Neural crest cell (in vitro differentiated cells): Measurements from ENCODE around the gene UBTD1. TPM values are rescaled to one million over a fixed set of nuclear protein-coding genes. Genes with fewer than 3 reads are reported as not detected.
"Not testable (repeated sequence)": the region's sequence is repeated elsewhere in the genome, so short reads cannot be mapped to it uniquely, and the experiment has no call there.

Experiments
- DNase-seq: peaks from one replicate; pipeline ENCODE4 v3.0.0; 2021; ENCODE audit warnings: low read depth, mixed read lengths, low spot score
- H3K27ac Mint-ChIP-seq: one replicate; pipeline ENCODE4 v1.8.0; 2021; ENCODE audit warnings: mild to moderate bottlenecking, mixed read lengths; ENCODE audit not compliant: unreplicated experiment
- H3K27me3 Mint-ChIP-seq: 2 replicates; pipeline ENCODE4 v1.8.0; 2021; ENCODE audit warnings: low read depth, mild to moderate bottlenecking, mixed read lengths
- H3K36me3 Mint-ChIP-seq: 2 replicates; pipeline ENCODE4 v1.8.0; 2021; ENCODE audit warnings: low read depth, mild to moderate bottlenecking, mixed read lengths
- H3K4me1 Mint-ChIP-seq: 2 replicates; pipeline ENCODE4 v1.8.0; 2021; ENCODE audit warnings: mixed read lengths
- H3K4me3 Mint-ChIP-seq: one replicate; pipeline ENCODE4 v1.8.0; 2021; ENCODE audit warnings: mild to moderate bottlenecking, mixed read lengths
- H3K9me3 Mint-ChIP-seq: 2 replicates; pipeline ENCODE4 v1.8.0; 2021; ENCODE audit warnings: mixed read lengths
- total RNA-seq: library from RNA; stranded (reverse); gene quantifications from 2 replicates; pipeline ENCODE4 v1.2.1, GENCODE V29; 2021
- TF ChIP-seq, protein P1 (sequence below): fragments of 200-600 bp; sonication (generic); conservative IDR thresholded peaks from 2 replicates; pipeline ENCODE4 v1.5.0; 2021; ENCODE audit warnings: antibody characterized with exemption, mild to moderate bottlenecking

The UBTD1 gene
- total RNA-seq, 1 donor from 2014 or later: 8.7 TPM

- TF ChIP-seq, protein P1, sequence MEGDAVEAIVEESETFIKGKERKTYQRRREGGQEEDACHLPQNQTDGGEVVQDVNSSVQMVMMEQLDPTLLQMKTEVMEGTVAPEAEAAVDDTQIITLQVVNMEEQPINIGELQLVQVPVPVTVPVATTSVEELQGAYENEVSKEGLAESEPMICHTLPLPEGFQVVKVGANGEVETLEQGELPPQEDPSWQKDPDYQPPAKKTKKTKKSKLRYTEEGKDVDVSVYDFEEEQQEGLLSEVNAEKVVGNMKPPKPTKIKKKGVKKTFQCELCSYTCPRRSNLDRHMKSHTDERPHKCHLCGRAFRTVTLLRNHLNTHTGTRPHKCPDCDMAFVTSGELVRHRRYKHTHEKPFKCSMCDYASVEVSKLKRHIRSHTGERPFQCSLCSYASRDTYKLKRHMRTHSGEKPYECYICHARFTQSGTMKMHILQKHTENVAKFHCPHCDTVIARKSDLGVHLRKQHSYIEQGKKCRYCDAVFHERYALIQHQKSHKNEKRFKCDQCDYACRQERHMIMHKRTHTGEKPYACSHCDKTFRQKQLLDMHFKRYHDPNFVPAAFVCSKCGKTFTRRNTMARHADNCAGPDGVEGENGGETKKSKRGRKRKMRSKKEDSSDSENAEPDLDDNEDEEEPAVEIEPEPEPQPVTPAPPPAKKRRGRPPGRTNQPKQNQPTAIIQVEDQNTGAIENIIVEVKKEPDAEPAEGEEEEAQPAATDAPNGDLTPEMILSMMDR: no peak
- Mint-ChIP-seq H3K36me3 (peaks cover 2% of the 10 kb centered on the region), H3K9me3 (peaks cover 3% of the 10 kb centered on the region), H3K27me3 (no peaks in the 10 kb centered on the region), H3K4me3 (no peak overlapping the region), H3K4me1 (peaks cover 46% of the 10 kb centered on the region), H3K27ac (peak overlapping the region; percentile 79)
- no peak for DNase-seq
These were observed 51.8 kb downstream of the UBTD1 start for GRCh38 chr10:97550336-97551149.

- Mint-ChIP-seq H3K9me3 (peaks cover 5% of the 10 kb centered on the region), H3K4me3 (no peak overlapping the region), H3K4me1 (peaks cover 46% of the 10 kb centered on the region), H3K36me3 (peaks cover 6% of the 10 kb centered on the region), H3K27ac (no peak overlapping the region), H3K27me3 (no peaks in the 10 kb centered on the region)
- TF ChIP-seq, protein P1: no peak
- no peak for DNase-seq
These were observed 52.5 kb downstream of the UBTD1 start for GRCh38 chr10:97551271-97551670.

GRCh38 chr10:97553575-97554031 is 54.9 kb downstream of the UBTD1 start:
- peaks cover 6% of the 10 kb centered on the region for H3K36me3 Mint-ChIP-seq
- peaks cover 29% of the 10 kb centered on the region for H3K4me1 Mint-ChIP-seq
- no peaks in the 10 kb centered on the region for H3K27me3 Mint-ChIP-seq
- no peak overlapping the region for H3K27ac Mint-ChIP-seq
- H3K9me3 Mint-ChIP-seq: peaks cover 5% of the 10 kb centered on the region
- TF ChIP-seq, protein P1: peak; percentile 84
- DNase-seq: peak; percentile 56
- no peak overlapping the region for H3K4me3 Mint-ChIP-seq

- H3K4me3 Mint-ChIP-seq, DNase-seq, H3K27me3 Mint-ChIP-seq, H3K27ac Mint-ChIP-seq, H3K36me3 Mint-ChIP-seq, H3K9me3 Mint-ChIP-seq: not testable (repeated sequence)
- peaks cover 24% of the 10 kb centered on the region for H3K4me1 Mint-ChIP-seq
These were observed 55.6 kb downstream of the UBTD1 start for GRCh38 chr10:97554336-97554735.

- H3K27ac Mint-ChIP-seq, H3K4me3 Mint-ChIP-seq, H3K27me3 Mint-ChIP-seq, H3K36me3 Mint-ChIP-seq, DNase-seq, H3K9me3 Mint-ChIP-seq: not testable (repeated sequence)
- H3K4me1 Mint-ChIP-seq: peaks cover 12% of the 10 kb centered on the region
These were observed 56.8 kb downstream of the UBTD1 start for GRCh38 chr10:97555541-97555940.

GRCh38 chr10:97560731-97561381 is 62.1 kb downstream of the UBTD1 start:
- DNase-seq, H3K4me3 Mint-ChIP-seq, H3K4me1 Mint-ChIP-seq, H3K27ac Mint-ChIP-seq, H3K36me3 Mint-ChIP-seq, H3K9me3 Mint-ChIP-seq, H3K27me3 Mint-ChIP-seq: not testable (repeated sequence)

DNA sequence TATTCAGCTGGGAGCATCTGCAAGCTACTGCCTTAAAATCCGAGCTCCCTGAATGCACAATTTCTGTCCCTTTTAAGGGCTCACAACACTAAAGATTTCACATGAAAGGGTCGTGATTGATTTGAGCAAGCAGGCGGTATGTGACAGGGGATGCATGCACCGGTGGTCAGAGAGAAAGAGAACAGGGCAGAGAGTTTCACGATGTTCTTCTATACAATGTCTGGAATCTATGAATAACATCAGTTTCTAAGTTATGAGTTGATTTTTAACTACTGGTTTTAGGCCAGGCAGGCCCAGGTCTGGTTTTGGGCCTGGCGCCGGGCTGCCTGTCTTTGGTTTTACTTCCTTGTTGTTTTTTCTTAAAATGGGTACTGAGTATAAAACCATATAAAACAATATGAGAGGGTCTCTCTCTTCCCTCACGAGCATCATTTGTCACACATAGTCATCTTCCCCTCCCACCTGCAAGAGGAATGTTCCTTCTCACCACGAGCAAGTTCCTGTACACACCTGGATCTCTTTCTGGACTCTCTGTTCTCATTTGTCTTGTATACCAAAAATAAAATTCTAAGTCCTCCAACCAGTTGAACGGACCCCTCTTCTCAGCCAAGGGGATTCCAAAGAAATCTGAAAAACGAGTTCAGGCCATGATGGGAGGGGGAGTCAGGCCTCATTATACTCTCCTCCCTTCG is 62.8 kb downstream of the UBTD1 start:
- not testable (repeated sequence) for H3K4me3 Mint-ChIP-seq, H3K27me3 Mint-ChIP-seq, H3K9me3 Mint-ChIP-seq, H3K36me3 Mint-ChIP-seq, H3K4me1 Mint-ChIP-seq, DNase-seq
- peak overlapping the region; percentile 36 for H3K27ac Mint-ChIP-seq

GRCh38 chr10:97562329-97562728 is 63.6 kb downstream of the UBTD1 start:
- DNase-seq, H3K9me3 Mint-ChIP-seq, H3K36me3 Mint-ChIP-seq, H3K4me1 Mint-ChIP-seq, H3K4me3 Mint-ChIP-seq, H3K27ac Mint-ChIP-seq, H3K27me3 Mint-ChIP-seq: not testable (repeated sequence)
